ENCODE results near the gene ANKRD28. TPM values are rescaled to one million over a fixed set of nuclear protein-coding genes. Genes with fewer than 3 reads are reported as not detected.
"Not testable (repeated sequence)": the region's sequence is repeated elsewhere in the genome, so short reads cannot be mapped to it uniquely, and the experiment has no call there.

The ANKRD28 gene
- total RNA-seq, 1 donor from 2014 or later: 165 TPM

- peak; percentile 92 for DNase-seq (ENCODE audit: low read depth, low spot score)
Measured at GRCh38 chr3:15636028-15636709, 161.6 kb downstream of the ANKRD28 start.

GRCh38 chr3:15635121-15635661 is 162.6 kb downstream of the ANKRD28 start:
- no peak for DNase-seq (ENCODE audit: low read depth, low spot score)

- DNase-seq (ENCODE audit: low read depth, low spot score): no peak
Measured at GRCh38 chr3:15634671-15635070, 163.1 kb downstream of the ANKRD28 start.

- no peak for DNase-seq (ENCODE audit: low read depth, low spot score)
Measured at GRCh38 chr3:15633766-15634598, 163.8 kb downstream of the ANKRD28 start.

DNA sequence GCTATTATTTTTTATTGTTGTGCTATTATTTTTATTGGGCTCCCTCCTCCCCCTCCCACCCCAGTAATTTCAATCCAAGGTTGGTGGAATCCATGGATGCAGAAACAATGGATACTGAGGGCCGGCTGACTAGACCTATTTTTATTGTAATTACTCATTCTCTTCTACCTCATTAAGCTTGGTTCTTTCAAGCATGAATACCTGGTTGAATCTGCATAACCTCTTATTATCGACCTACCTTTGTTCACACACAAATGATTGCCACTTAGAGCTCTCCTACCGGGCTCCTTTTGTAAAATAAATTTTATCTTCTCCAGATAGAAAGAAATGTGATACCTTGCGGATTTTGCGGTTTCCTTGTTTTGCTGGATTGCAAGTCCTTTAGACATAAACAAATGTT is 164.6 kb downstream of the ANKRD28 start:
- DNase-seq (ENCODE audit: low read depth, low spot score): no peak

- no peak for DNase-seq (ENCODE audit: low read depth, low spot score)
Measured at GRCh38 chr3:15632212-15632580, 165.6 kb downstream of the ANKRD28 start.

- DNase-seq (ENCODE audit: low read depth, low spot score): no peak
Measured at GRCh38 chr3:15631426-15632211, 166.2 kb downstream of the ANKRD28 start.

DNA sequence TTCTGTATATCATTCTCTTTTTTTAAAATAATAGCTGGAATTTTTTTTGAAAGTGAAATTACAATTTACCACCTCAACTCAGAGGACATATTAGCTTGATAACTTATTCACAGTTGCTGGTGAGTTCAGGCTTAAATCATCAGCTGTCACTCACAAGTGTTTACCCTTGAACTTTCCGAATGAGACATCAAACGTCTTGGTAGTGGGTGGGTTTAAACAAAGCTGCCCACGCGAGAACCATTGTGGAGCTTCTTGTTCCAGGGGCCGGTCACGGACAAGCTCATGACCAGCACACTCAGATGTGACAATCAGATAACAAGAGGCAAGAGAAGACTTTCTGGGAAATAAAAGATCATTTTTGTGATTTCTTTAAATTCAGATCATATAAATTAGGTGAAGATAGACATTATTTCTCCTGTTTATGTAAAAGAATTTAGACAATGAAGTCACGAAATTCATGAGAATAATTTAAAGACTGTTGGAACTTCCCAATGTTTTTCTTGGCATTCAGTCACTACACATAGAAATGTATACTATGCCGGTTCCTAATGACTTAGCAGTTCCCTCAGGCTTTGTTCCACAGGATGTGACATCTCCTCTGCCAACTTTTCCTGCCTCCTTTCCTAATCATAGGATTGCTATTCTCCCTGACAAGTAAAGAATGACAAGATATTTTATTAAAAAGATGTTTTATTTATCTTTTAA is 167.0 kb downstream of the ANKRD28 start:
- DNase-seq (ENCODE audit: low read depth, low spot score): peak; percentile 80

GRCh38 chr3:15629860-15630597 is 167.8 kb downstream of the ANKRD28 start:
- no peak for DNase-seq (ENCODE audit: low read depth, low spot score)

DNA sequence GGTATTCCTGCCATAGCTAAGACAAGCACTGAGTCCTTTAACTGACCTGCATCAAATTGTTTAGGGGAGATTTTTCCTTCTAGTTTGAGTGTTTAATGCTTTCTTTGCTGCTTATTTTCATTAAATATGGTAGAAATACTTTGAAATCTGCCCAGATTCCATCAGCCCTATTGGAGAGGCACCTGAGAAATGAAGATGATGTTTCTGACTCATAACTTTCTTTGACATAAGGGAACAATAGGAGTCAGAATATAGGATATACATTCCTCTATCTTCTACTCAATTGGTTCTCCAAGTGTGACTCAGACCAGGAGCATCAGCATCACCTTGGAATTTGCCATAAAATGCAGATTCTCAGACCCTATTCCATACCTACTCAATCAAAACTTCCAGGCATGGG is 168.8 kb downstream of the ANKRD28 start:
- DNase-seq (ENCODE audit: low read depth, low spot score): no peak

- DNase-seq (ENCODE audit: low read depth, low spot score): no peak
Measured at GRCh38 chr3:15623535-15624440, 174.0 kb downstream of the ANKRD28 start.

- not testable (repeated sequence) for DNase-seq (ENCODE audit: low read depth, low spot score)
Measured at GRCh38 chr3:15619659-15620464, 177.9 kb downstream of the ANKRD28 start.

Other genes with a start within 250 kb of the ANKRD28 start
- gene HACL1, start 196.4 kb downstream of the ANKRD28 start, total RNA-seq: 30.6 and 45.5 TPM in 2 replicates
- gene BTD, start 196.2 kb downstream of the ANKRD28 start, total RNA-seq: 27.8 and 32.6 TPM in 2 replicates

All from pulmonary artery endothelial cell (primary cell).